H1 (cell line): ENCODE measurements around the gene CDNF. TPM values are rescaled to one million over a fixed set of nuclear protein-coding genes. Genes with fewer than 3 reads are reported as not detected.

Experiments
- CHD7 ChIP-seq: fragments of 300-600 bp; sonication (generic); IDR thresholded peaks from 2 replicates; pipeline ENCODE4 v1.7.1; 2012; ENCODE audit warnings: low read length, moderate library complexity, mild to moderate bottlenecking, inconsistent platforms; ENCODE audit not compliant: insufficient replicate concordance
- CREB1 ChIP-seq: IDR thresholded peaks from 2 replicates; pipeline ENCODE4 v1.6.1; 2012; ENCODE audit warnings: inconsistent platforms
- E2F6 ChIP-seq: IDR thresholded peaks from 2 replicates; pipeline ENCODE4 v1.6.1; 2012; ENCODE audit warnings: inconsistent platforms
- NANOG ChIP-seq: IDR thresholded peaks from 2 replicates; pipeline ENCODE4 v1.6.1; 2011; ENCODE audit warnings: low read length, low read depth, mild to moderate bottlenecking, inconsistent platforms; ENCODE audit not compliant: insufficient read depth, poor library complexity, severe bottlenecking
- POU5F1 ChIP-seq: IDR thresholded peaks from 2 replicates; pipeline ENCODE4 v1.6.1; 2011; ENCODE audit warnings: low read depth, mild to moderate bottlenecking, low read length, moderate library complexity
- RNF2 ChIP-seq: fragments of 200-900, 300-1000 bp; sonication (generic); IDR thresholded peaks from 2 replicates; pipeline ENCODE4 v1.7.1; 2016; ENCODE audit warnings: borderline replicate concordance, low read depth, mild to moderate bottlenecking, antibody characterized with exemption, low read length; ENCODE audit not compliant: poor library complexity, severe bottlenecking; ENCODE audit errors: missing control alignments
- TBP ChIP-seq: IDR thresholded peaks from 2 replicates; pipeline ENCODE4 v1.6.1; 2011; ENCODE audit warnings: low read depth, low read length, improper control_type of control experiment
- polyA plus RNA-seq, 7 experiments: library from polyadenylated mRNA; depleted of rRNA in 3 of 7; stranded (reverse) in 5 of 7; unstranded in 2 of 7; fragments of >200 nt in 5 of 7; fragments of 200-250 nt in 2 of 7; gene quantifications; 1 replicate in 5 of 7; 2 replicates in 1 of 7; 4 replicates in 1 of 7; pipeline versions ENCODE4 v1.2.1 to v1.2.3, GENCODE V29; 2011 to 2013; ENCODE audit warnings: missing spikeins in 2 of 7, mixed read lengths in 2 of 7
- total RNA-seq: library from RNA; stranded (reverse); fragmentation: NEBNext Ultra II Directional; extraction: Animal tissue kit (Norgen Biotek cat#: 25700); gene quantifications from 2 replicates; pipeline ENCODE4 v1.2.1, GENCODE V29; 2021

Gene CDNF
- total and polyA plus RNA-seq, 2 of the 8 experiments (the other 6 are each of a cell fraction or from before 2014, with no cell fraction given): 0.32 to 0.67 TPM

GRCh38 chr10:14774214-14774580 lies 63.6 kb downstream of the CDNF start (continued):
- TF ChIP-seq CHD7: no peak
- no peak for TF ChIP-seq POU5F1
- no peak for TF ChIP-seq CREB1
- TF ChIP-seq TBP: no peak
- no peak for TF ChIP-seq E2F6
- TF ChIP-seq RNF2: no peak
- TF ChIP-seq NANOG: no peak
